Hematopoietic multipotent progenitor cell treated with erythropoietin and hydrocortisone succinate and interleukin-3 and kit ligand, for 8 days (in vitro differentiated cells): ENCODE measurements around the gene FASTK.

Experiments
- DNase-seq: peaks from one replicate; pipeline ENCODE4 v3.0.0-alpha.2; 2015

The FASTK gene

GRCh38 chr7:151080522-151081169 lies at the start of gene FASTK:
TSS of gene FASTK (minus strand) at chr7:151080809. CDS start at chr7:151080766, 43 bp downstream.
- peak; percentile 91 for DNase-seq

- no peak for DNase-seq
Observed at GRCh38 chr7:151129960-151130591, 49.5 kb upstream of the FASTK start.

- no peak for DNase-seq
Observed at GRCh38 chr7:151129117-151129959, 48.7 kb upstream of the FASTK start.

GRCh38 chr7:151128716-151129115 lies 48.1 kb upstream of the FASTK start:
- no peak for DNase-seq

GRCh38 chr7:151128144-151128543 lies 47.5 kb upstream of the FASTK start:
- no peak for DNase-seq

GRCh38 chr7:151126491-151127137 lies 46.0 kb upstream of the FASTK start:
- DNase-seq, result no peak

GRCh38 chr7:151125846-151126481 lies 45.4 kb upstream of the FASTK start:
- no peak for DNase-seq

- no peak for DNase-seq
Observed at GRCh38 chr7:151125470-151125845, 44.8 kb upstream of the FASTK start.

GRCh38 chr7:151124899-151125399 lies 44.3 kb upstream of the FASTK start:
- no peak for DNase-seq

- DNase-seq, result no peak
Observed at GRCh38 chr7:151124481-151124880, 43.9 kb upstream of the FASTK start.

- peak; percentile 87 for DNase-seq
Observed at GRCh38 chr7:151123822-151124464, 43.3 kb upstream of the FASTK start.

- no peak for DNase-seq
Observed at GRCh38 chr7:151123158-151123821, 42.7 kb upstream of the FASTK start.

- DNase-seq, result no peak
Observed at GRCh38 chr7:151122796-151123157, 42.2 kb upstream of the FASTK start.

- DNase-seq, result no peak
Observed at GRCh38 chr7:151122276-151122675, 41.7 kb upstream of the FASTK start.

GRCh38 chr7:151121380-151122170 lies 41.0 kb upstream of the FASTK start:
- DNase-seq, result no peak

GRCh38 chr7:151120896-151121295 lies 40.3 kb upstream of the FASTK start:
- no peak for DNase-seq

GRCh38 chr7:151119902-151120301 lies 39.3 kb upstream of the FASTK start:
- no peak for DNase-seq

GRCh38 chr7:151119055-151119415 lies 38.4 kb upstream of the FASTK start:
- no peak for DNase-seq

- no peak for DNase-seq
Observed at GRCh38 chr7:151118108-151119054, 37.8 kb upstream of the FASTK start.

- DNase-seq, result no peak
Observed at GRCh38 chr7:151117565-151117964, 37.0 kb upstream of the FASTK start.
